K562 (cell line): ENCODE measurements around the gene CALR3. TPM values are rescaled to one million over a fixed set of nuclear protein-coding genes. Genes with fewer than 3 reads are reported as not detected.
"Not testable (repeated sequence)": the region's sequence is repeated elsewhere in the genome, so short reads cannot be mapped to it uniquely, and the experiment has no call there.

Experiments
- ATAC-seq: fragments of 200-7000 bp; cut with Tn5 transposase; 3 replicates; pipeline ENCODE4 v1.9.1; 2020; ENCODE audit warnings: moderate library complexity
- BruUV-seq: library from RNA; stranded (reverse); fragments of 400-500 nt; replicated peaks from 2 replicates; lab custom pipeline; 2021; lab: Mats Ljungman, UMichigan
- CTCF ChIA-PET: fragments of 300-600 bp; formaldehyde crosslinking; extraction: SDS; loops from one replicate; lab custom pipeline; 2021; ENCODE audit warnings: low intra/inter-chr PET ratio; lab: Yijun Ruan, JAX
- POLR2A ChIA-PET: fragments of 300-600, 350-650 bp; sonication (Branson Sonifier 250); formaldehyde crosslinking; extraction: SDS; loops from one replicate; lab custom pipeline; 2021; ENCODE audit warnings: antibody characterized with exemption, inconsistent platforms; lab: Yijun Ruan, JAX
- DNase-seq, 4 experiments: peaks; one replicate each; pipeline versions ENCODE4 v3.0.0 to v3.0.0-alpha.2; 2011 to 2018; ENCODE audit warnings: low spot score in 3 of 4, mixed read lengths in 3 of 4; ENCODE audit errors: extremely low read depth in 1 of 4
- FAIRE-seq: peaks from 2 replicates; lab custom pipeline; 2011; peaks lifted over from hg19 to GRCh38; lab: Jason Lieb, UNC
- H2AFZ ChIP-seq: 2 replicates; pipeline ENCODE4 v1.6.0; 2011; ENCODE audit warnings: low read depth, low read length, control low read depth, inconsistent platforms
- H3K27ac ChIP-seq: fragments of 200-600 bp; 3 replicates; pipeline ENCODE4 v1.8.0; 2011; ENCODE audit warnings: low read depth, mild to moderate bottlenecking, control low read depth, inconsistent platforms, low read length, moderate library complexity, mixed read lengths; ENCODE audit errors: extremely low read depth
- H3K27me3 ChIP-seq, 2 experiments: fragments of 300-600 bp in 1 of 2; 2 replicates in 1 of 2; 3 replicates in 1 of 2; pipeline versions ENCODE4 v1.6.0 to v1.8.0; 2011; ENCODE audit warnings: inconsistent platforms in 2 of 2, low read length in 2 of 2, mild to moderate bottlenecking in 1 of 2, mixed read lengths in 1 of 2, moderate library complexity in 1 of 2; ENCODE audit not compliant: control insufficient read depth in 2 of 2, insufficient read depth in 2 of 2
- H3K36me3 ChIP-seq: fragments of 300-600 bp; 3 replicates; pipeline ENCODE4 v1.8.0; 2011; ENCODE audit warnings: mild to moderate bottlenecking, low read length, inconsistent platforms; ENCODE audit not compliant: control insufficient read depth, insufficient read depth
- H3K4me1 ChIP-seq, 2 experiments: fragments of 200-600 bp in 1 of 2; replicated peaks in 1 of 2; 2 replicates in 1 of 2; 3 replicates in 1 of 2; pipeline versions ENCODE4 v1.5.1 to v1.8.0; 2011; ENCODE audit warnings: inconsistent platforms in 2 of 2, low read length in 2 of 2, mild to moderate bottlenecking in 1 of 2, mixed read lengths in 1 of 2, moderate library complexity in 1 of 2; ENCODE audit not compliant: control insufficient read depth in 2 of 2, insufficient read depth in 2 of 2
- H3K4me2 ChIP-seq: 2 replicates; pipeline ENCODE4 v1.6.1; 2011; ENCODE audit warnings: low read length, control low read depth, inconsistent platforms, mixed read lengths; ENCODE audit not compliant: insufficient read depth
- H3K4me3 ChIP-seq: fragments of 200-600 bp; sonication (generic), shearing (Covaris generic); 2 replicates; pipeline ENCODE4 v1.5.1; 2016; ENCODE audit warnings: control low read depth, inconsistent platforms
- H3K79me2 ChIP-seq: fragments of 200-600 bp; 3 replicates; pipeline ENCODE4 v1.8.0; 2011; ENCODE audit warnings: low read length, inconsistent platforms; ENCODE audit not compliant: control insufficient read depth, insufficient read depth
- H3K9ac ChIP-seq, 2 experiments: 2 replicates each; pipeline versions ENCODE4 v1.6.0 to v1.6.1; 2011; ENCODE audit warnings: low read depth in 2 of 2, low read length in 2 of 2, control low read depth in 1 of 2, inconsistent platforms in 1 of 2, mild to moderate bottlenecking in 1 of 2, mixed read lengths in 1 of 2; ENCODE audit not compliant: insufficient read depth in 1 of 2
- H3K9me1 ChIP-seq: one replicate; pipeline ENCODE4 v1.6.0; 2011; ENCODE audit warnings: inconsistent platforms, mild to moderate bottlenecking, low read length, moderate library complexity; ENCODE audit not compliant: control insufficient read depth, insufficient read depth
- H3K9me3 ChIP-seq: replicated peaks from 2 replicates; pipeline ENCODE4 v1.5.1; 2011; ENCODE audit warnings: low read depth, low read length, inconsistent platforms; ENCODE audit not compliant: control insufficient read depth, insufficient read depth
- H4K20me1 ChIP-seq: replicated peaks from 2 replicates; pipeline ENCODE4 v1.6.1; 2011; ENCODE audit warnings: low read length, inconsistent platforms, mixed read lengths; ENCODE audit not compliant: control insufficient read depth, insufficient read depth
- CBX3 ChIP-seq, 2 experiments: IDR thresholded peaks; 1 replicate in 1 of 2; 2 replicates in 1 of 2; pipeline ENCODE4 v1.6.1; 2012; ENCODE audit warnings: inconsistent platforms in 2 of 2, low read length in 2 of 2, borderline replicate concordance in 1 of 2, control low read depth in 1 of 2
- RAD51 ChIP-seq: fragments of 450-650 bp; IDR thresholded peaks from 2 replicates; pipeline ENCODE4 v1.7.1; 2016; ENCODE audit warnings: low read depth, mild to moderate bottlenecking, borderline replicate concordance
- TRIM24 ChIP-seq, 2 experiments: fragments of 450-650 bp; IDR thresholded peaks; 2 replicates each; pipeline ENCODE4 v1.6.1; 2016
- TRIM28 ChIP-seq: fragments of 450-650 bp; IDR thresholded peaks from 2 replicates; pipeline ENCODE4 v1.6.1; 2017
- ZNF280A ChIP-seq: fragments of 450-650 bp; IDR thresholded peaks from 2 replicates; pipeline ENCODE4 v1.6.1; 2018; ENCODE audit warnings: mild to moderate bottlenecking, low read depth; ENCODE audit not compliant: partially characterized antibody
- WGBS: fragments of 100-300 bp; shearing (Covaris generic); methylation state at CpG from one replicate; pipeline ENCODE4 v1.1.6; 2016; ENCODE audit warnings: low coverage, mixed read lengths; ENCODE audit not compliant: insufficient coverage; ENCODE audit errors: missing lambda C conversion rate; 5-methylcytosine and 5-hydroxymethylcytosine counted together
- in situ Hi-C: fragments of 300-500 bp; cut with MboI; formaldehyde crosslinking; loops from 4 replicates; pipeline ENCODE4 v1.15.0; 2018; ENCODE audit warnings: inconsistent platforms, mixed read lengths
- intact Hi-C: fragments of 100-400 bp; cut with micrococcal nuclease; formaldehyde crosslinking; loops from 2 replicates; pipeline ENCODE4 v1.14.2; 2022
- polyA plus RNA-seq, 8 experiments: library from polyadenylated mRNA; depleted of rRNA in 4 of 8; stranded (reverse) in 5 of 8; unstranded in 3 of 8; fragments of >200 nt; fragmentation: Nextera tagmentation in 2 of 8; fragmentation: Illumina TruSeq in 1 of 8; extraction: Ambion mirVana in 2 of 8; extraction: Trizol in 1 of 8; gene quantifications; 2 replicates each; pipeline versions ENCODE4 v1.2.1 to v1.2.3, GENCODE V29; 2011 to 2014; ENCODE audit warnings: inconsistent platforms in 1 of 8, missing spikeins in 1 of 8
- total RNA-seq, 7 experiments: library from RNA; depleted of rRNA in 6 of 7; stranded (reverse); fragments of >200 nt in 6 of 7; fragmentation: Illumina TruSeq in 2 of 7; extraction: Trizol in 2 of 7; gene quantifications; 2 replicates each; pipeline versions ENCODE4 v1.2.1 to v1.2.3, GENCODE V29; 2011 to 2021; ENCODE audit warnings: low replicate concordance in 1 of 7

Gene CALR3
- total and polyA plus RNA-seq, 9 of the 15 experiments (the other 6 are each of a cell fraction or from before 2014, with no cell fraction given), result 0.15 to 0.41 (median 0.22) TPM; not detected in 4

DNA sequence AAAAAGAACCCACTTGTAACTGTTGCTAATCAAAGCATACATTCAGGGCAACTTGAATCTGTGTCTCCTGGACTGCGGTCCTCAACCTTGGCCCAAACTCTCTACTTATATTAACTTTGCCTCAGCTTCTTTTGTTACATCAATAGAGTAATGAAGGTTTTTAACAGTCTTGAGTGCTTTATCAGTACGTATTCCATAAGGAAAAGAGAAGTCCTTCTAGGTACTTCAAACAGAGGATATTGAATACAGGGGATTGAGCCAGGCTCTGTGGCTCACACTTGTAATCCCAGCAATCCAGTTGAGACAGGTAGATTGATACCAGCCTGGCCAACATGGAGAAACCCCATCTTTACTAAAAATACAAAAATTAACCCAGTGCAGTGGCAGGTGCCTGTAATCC is 23.0 kb downstream of the CALR3 start:
- FAIRE-seq, result no peak
- H3K9me3 ChIP-seq, result peaks cover 9% of the 10 kb centered on the region
- no peaks in the 10 kb centered on the region for H3K27me3 ChIP-seq
- ChIA-PET POLR2A (interaction anchor here (0.8 kb wide), 1 partner anchor 23 kb away, joined by 3 read pairs; the partner anchor contains the start of genes C19orf44 and CALR3), CTCF (no interaction called here)
- peaks cover 17% of the 10 kb centered on the region; the same call in 1 of the 2 replicates for H4K20me1 ChIP-seq
- intact Hi-C loops, result no loop called here
- no peak overlapping the region for H2AFZ ChIP-seq
- H3K9ac ChIP-seq, result no peak overlapping the region
- no peak overlapping the region for H3K4me2 ChIP-seq
- TF ChIP-seq TRIM24 (IDR thresholded peaks at IDR 0.05), result peak in 1 of 2 experiments; percentile 15; a peak in 1 of 4 replicates
- TF ChIP-seq CBX3 (IDR thresholded peaks at IDR 0.05; ENCODE audit: borderline replicate concordance in 1 of 2, low read length in 2 of 2), result peak in 1 of 2 experiments; percentile 51; a peak in 1 of 3 replicates
- no peak for TF ChIP-seq RAD51
- peak; percentile 21 for TF ChIP-seq ZNF280A
- peak; percentile 83 for TF ChIP-seq TRIM28
- no peak for ATAC-seq
- peaks cover 19 to 25% of the 10 kb centered on the region in 2 experiments for H3K4me1 ChIP-seq
- no peaks in the 10 kb centered on the region for H3K9me1 ChIP-seq
- peaks cover 34% of the 10 kb centered on the region for H3K79me2 ChIP-seq
- in situ Hi-C loops, result no loop called here
- DNase-seq, result no peak
- 88% methylated on average over 2 of the region's 2 CpGs for WGBS
- no peak overlapping the region for H3K27ac ChIP-seq
- no TSS peak for BruUV-seq
- no peak overlapping the region for H3K4me3 ChIP-seq
- peaks cover 10% of the 10 kb centered on the region; the same call in 2 of the 3 replicates for H3K36me3 ChIP-seq

DNA sequence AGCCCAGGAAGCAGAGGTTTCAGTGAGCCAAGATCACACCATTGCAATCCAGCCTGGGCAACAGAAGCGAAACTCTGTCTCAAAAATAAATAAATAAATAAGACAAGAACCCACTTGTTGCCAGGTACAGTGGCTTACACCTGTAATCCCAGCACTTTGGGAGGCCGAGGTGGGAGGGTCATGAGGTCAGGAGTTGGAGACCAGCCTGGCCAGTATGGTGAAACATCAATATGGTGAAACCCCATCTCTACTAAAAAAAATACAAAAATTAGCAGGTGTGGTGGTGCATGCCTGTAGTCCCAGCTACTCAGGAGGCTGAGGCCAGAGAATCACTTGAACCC is 23.4 kb downstream of the CALR3 start:
- Histone ChIP-seq H3K27ac (peak overlapping the region; percentile 75; the same call in 2 of the 3 replicates), H2AFZ (peak overlapping the region; percentile 98), H4K20me1 (peaks cover 22% of the 10 kb centered on the region), H3K4me1 (peaks cover 19 to 25% of the 10 kb centered on the region in 2 experiments), H3K79me2 (peaks cover 39% of the 10 kb centered on the region), H3K4me3 (peak overlapping the region; percentile 75; the same call in 1 of the 2 replicates)
- WGBS, result 84% methylated on average over 2 of the region's 2 CpGs
- ATAC-seq, H3K27me3 ChIP-seq, H3K9ac ChIP-seq, BruUV-seq, H3K36me3 ChIP-seq, in situ Hi-C loops, H3K4me2 ChIP-seq, CTCF ChIA-PET, DNase-seq, H3K9me1 ChIP-seq, FAIRE-seq, H3K9me3 ChIP-seq, intact Hi-C loops: not testable (repeated sequence)
- POLR2A ChIA-PET, result interaction anchor here (0.8 kb wide), 1 partner anchor 23 kb away, joined by 3 read pairs; the partner anchor contains the start of genes C19orf44 and CALR3
